Measurements from ENCODE around the gene FUT6. TPM values are rescaled to one million over a fixed set of nuclear protein-coding genes. Genes with fewer than 3 reads are reported as not detected.

FUT6 gene
- total and polyA plus RNA-seq, 4 donors: 2.6 to 14.0 (median 7.3) TPM

DNA sequence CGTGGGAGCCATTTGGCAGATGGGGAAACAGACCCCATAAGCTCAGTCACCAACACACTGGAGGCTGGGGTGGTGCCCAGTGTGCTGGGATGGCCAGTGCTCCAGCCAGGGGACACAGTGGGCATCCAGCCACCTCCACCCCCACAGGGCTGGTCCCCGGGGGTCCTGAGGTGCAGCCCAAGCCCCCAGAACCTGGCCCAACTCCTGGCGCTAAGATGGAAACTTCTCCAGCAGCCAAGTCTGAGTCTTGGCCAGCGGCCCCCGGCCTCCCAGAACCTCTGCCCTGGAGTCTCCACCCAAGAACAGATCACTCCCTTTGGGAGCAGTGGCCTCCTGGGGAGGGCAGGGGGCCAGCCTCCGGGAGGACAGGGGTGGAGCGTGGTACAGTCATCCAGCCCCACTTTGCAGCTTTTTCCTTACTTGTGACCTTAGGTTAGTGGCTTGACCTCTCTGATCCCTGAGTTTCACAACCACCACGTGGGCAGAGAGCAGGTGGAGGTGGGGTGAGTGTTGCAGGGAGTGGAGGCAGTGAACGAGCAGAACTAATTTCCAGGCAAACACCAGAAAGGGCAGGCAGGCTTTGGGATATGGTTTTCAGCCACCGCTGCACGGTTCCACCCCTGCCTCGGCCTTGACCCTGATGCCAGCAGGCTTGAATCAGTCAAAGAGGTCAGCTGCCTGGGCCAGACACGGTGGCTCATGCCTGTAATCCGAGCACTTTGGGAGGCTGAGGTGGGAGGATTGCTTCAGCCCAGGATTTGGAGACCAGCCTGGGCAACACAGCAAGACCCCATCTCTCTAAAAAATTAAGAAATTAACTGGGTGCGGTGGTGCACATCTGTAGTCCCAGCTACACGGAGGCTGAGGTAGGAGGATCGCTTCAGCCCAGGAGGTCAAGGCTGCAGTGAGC lies 38.9 kb downstream of the FUT6 start:
- WGBS: 39% methylated on average over 17 of the region's 17 CpGs
- Histone ChIP-seq H3K27ac (ENCODE audit: low read depth in 1 of 2, low read length in 2 of 2) (peak overlapping the region; percentile 62 to 71), H3K4me1 (ENCODE audit: control insufficient read depth in 4 of 4, insufficient read depth in 4 of 4, low read length in 3 of 4) (peaks cover 28 to 50% (median 40%) of the 10 kb centered on the region in 4 donors), H3K27me3 (ENCODE audit: control insufficient read depth in 4 of 4, insufficient read depth in 4 of 4, low read length in 3 of 4) (no peaks in the 10 kb centered on the region), H3K36me3 (ENCODE audit: control insufficient read depth in 4 of 4, insufficient read depth in 3 of 4, low read depth in 1 of 4, low read length in 3 of 4) (no peaks in the 10 kb centered on the region), H3K4me3 (ENCODE audit: low read depth in 1 of 3, low read length in 3 of 3) (no peak overlapping the region), H3K9ac (ENCODE audit: low read depth in 1 of 2, low read length in 2 of 2) (no peak overlapping the region), H3K9me3 (ENCODE audit: control insufficient read depth in 4 of 4, low read length in 3 of 4) (no peaks in the 10 kb centered on the region)
- TF ChIP-seq SP1 (IDR thresholded peaks at IDR 0.05) (peak; percentile 92), YY1 (IDR thresholded peaks at IDR 0.05) (no peak), MAX (IDR thresholded peaks at IDR 0.05) (peak; percentile 97), EGR1 (IDR thresholded peaks at IDR 0.05; ENCODE audit: low read depth in 2 of 2) (peak; percentile 45 to 85), RXRA (IDR thresholded peaks at IDR 0.05) (peak; percentile 98 to 99), GABPA (IDR thresholded peaks at IDR 0.05 in 1 of 2, conservative IDR thresholded peaks at IDR 0.05 in 1 of 2) (peak in 1 of 2 donors; percentile 31), TAF1 (conservative IDR thresholded peaks at IDR 0.05) (no peak), ZBTB33 (IDR thresholded peaks at IDR 0.05) (peak; percentile 83), HNF4G (IDR thresholded peaks at IDR 0.05) (peak; percentile 47), RAD21 (IDR thresholded peaks at IDR 0.05) (peak; percentile 45 to 52), FOXA2 (IDR thresholded peaks at IDR 0.05) (peak; percentile 31), JUND (IDR thresholded peaks at IDR 0.05) (peak; percentile 51 to 70), FOXA1 (IDR thresholded peaks at IDR 0.05) (peak; percentile 14), REST (IDR thresholded peaks at IDR 0.05) (peak; percentile 52), NR2F2 (IDR thresholded peaks at IDR 0.05) (peak; percentile 98), ATF3 (IDR thresholded peaks at IDR 0.05) (peak; percentile 53), HNF4A (conservative IDR thresholded peaks at IDR 0.05) (peak; percentile 79 to 87)
- TF ChIP-seq, protein P1, sequence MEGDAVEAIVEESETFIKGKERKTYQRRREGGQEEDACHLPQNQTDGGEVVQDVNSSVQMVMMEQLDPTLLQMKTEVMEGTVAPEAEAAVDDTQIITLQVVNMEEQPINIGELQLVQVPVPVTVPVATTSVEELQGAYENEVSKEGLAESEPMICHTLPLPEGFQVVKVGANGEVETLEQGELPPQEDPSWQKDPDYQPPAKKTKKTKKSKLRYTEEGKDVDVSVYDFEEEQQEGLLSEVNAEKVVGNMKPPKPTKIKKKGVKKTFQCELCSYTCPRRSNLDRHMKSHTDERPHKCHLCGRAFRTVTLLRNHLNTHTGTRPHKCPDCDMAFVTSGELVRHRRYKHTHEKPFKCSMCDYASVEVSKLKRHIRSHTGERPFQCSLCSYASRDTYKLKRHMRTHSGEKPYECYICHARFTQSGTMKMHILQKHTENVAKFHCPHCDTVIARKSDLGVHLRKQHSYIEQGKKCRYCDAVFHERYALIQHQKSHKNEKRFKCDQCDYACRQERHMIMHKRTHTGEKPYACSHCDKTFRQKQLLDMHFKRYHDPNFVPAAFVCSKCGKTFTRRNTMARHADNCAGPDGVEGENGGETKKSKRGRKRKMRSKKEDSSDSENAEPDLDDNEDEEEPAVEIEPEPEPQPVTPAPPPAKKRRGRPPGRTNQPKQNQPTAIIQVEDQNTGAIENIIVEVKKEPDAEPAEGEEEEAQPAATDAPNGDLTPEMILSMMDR (IDR thresholded peaks at IDR 0.05; ENCODE audit: low read depth, low read length, missing input control): no peak
- no peak for DNase-seq (ENCODE audit: low spot score)

Measured in liver (tissue), 9 donors.